ENCODE measurements around the gene TULP4.

- no peak for TF ChIP-seq TAF1 (IDR thresholded peaks at IDR 0.05; ENCODE audit: low read depth)
- no peak for TF ChIP-seq RAD21 (IDR thresholded peaks at IDR 0.05; ENCODE audit: low read depth)
- TF ChIP-seq EP300 (IDR thresholded peaks at IDR 0.05; ENCODE audit: borderline replicate concordance): no peak
- no peak for TF ChIP-seq EGR1 (IDR thresholded peaks at IDR 0.05)
- no peak for TF ChIP-seq TEAD4 (IDR thresholded peaks at IDR 0.05)
- no peak for TF ChIP-seq REST (IDR thresholded peaks at IDR 0.05; ENCODE audit: low read depth)
These were observed 203.8 kb downstream of the TULP4 start for GRCh38 chr6:158516098-158516497.
